Left lung (tissue), 10 donors: ENCODE data around the gene MCF2L2. TPM values are rescaled to one million over a fixed set of nuclear protein-coding genes. Genes with fewer than 3 reads are reported as not detected.

Experiments
- ATAC-seq: fragments of 200-7000 bp; cut with Tn5 transposase; one replicate; pipeline ENCODE4 v1.9.1; 2020; ENCODE audit warnings: moderate library complexity
- DNase-seq, 4 donors: peaks; one replicate each; pipeline ENCODE4 v3.0.0-alpha.2; 2013 to 2020
- H3K27ac ChIP-seq, 2 donors: fragments of 200-600 bp; sonication (generic) in 1 of 2; one replicate each; pipeline versions ENCODE4 v1.5.0 to v1.8.0; 2020 to 2021
- H3K27me3 ChIP-seq, 2 donors: fragments of 200-600 bp; sonication (generic) in 1 of 2; one replicate each; pipeline versions ENCODE4 v1.5.0 to v1.8.0; 2020 to 2021
- H3K36me3 ChIP-seq, 2 donors: fragments of 200-600 bp; sonication (generic) in 1 of 2; one replicate each; pipeline versions ENCODE4 v1.5.0 to v1.8.0; 2020 to 2021
- H3K4me1 ChIP-seq, 2 donors: fragments of 200-600 bp; one replicate each; pipeline ENCODE4 v1.8.0; 2021
- H3K4me3 ChIP-seq, 2 donors: fragments of 200-600 bp; sonication (generic) in 1 of 2; one replicate each; pipeline versions ENCODE4 v1.5.0 to v1.8.0; 2020 to 2021; ENCODE audit warnings: mild to moderate bottlenecking in 1 of 2
- H3K9me3 ChIP-seq, 2 donors: fragments of 200-600 bp; sonication (generic) in 1 of 2; one replicate each; pipeline versions ENCODE4 v1.5.0 to v1.8.0; 2020 to 2021
- intact Hi-C, 2 donors: fragments of 100-400 bp; cut with DNase I; formaldehyde crosslinking; loops; one replicate each; pipeline versions ENCODE4 v1.11.2 to v1.14.2; 2022
- polyA plus RNA-seq, 6 donors: library from polyadenylated mRNA; unstranded; fragments of 120-200 nt; gene quantifications; one replicate each; pipeline ENCODE4 v1.2.1, GENCODE V29; 2013; ENCODE audit not compliant: insufficient read length in 6 of 6
- total RNA-seq, 2 donors: library from RNA; stranded (reverse); fragmentation: NEBNext Ultra II Directional; extraction: Animal tissue kit (Norgen Biotek cat#: 25700); gene quantifications; one replicate each; pipeline ENCODE4 v1.2.1, GENCODE V29; 2021
- TF ChIP-seq, protein P1 (sequence below), 2 donors: fragments of 200-600 bp; sonication (generic) in 1 of 2; IDR thresholded peaks; one replicate each; pipeline versions ENCODE4 v1.5.0 to v1.8.0; 2021; ENCODE audit warnings: antibody characterized with exemption in 2 of 2
- donor health status: DM: no; HTN: yes; CAD: no.
- donor health status: DM: no; HTN: no; CAD: no.

Gene MCF2L2
- total and polyA plus RNA-seq, 8 donors = 0.41 to 3.5 (median 2.2) TPM

DNA sequence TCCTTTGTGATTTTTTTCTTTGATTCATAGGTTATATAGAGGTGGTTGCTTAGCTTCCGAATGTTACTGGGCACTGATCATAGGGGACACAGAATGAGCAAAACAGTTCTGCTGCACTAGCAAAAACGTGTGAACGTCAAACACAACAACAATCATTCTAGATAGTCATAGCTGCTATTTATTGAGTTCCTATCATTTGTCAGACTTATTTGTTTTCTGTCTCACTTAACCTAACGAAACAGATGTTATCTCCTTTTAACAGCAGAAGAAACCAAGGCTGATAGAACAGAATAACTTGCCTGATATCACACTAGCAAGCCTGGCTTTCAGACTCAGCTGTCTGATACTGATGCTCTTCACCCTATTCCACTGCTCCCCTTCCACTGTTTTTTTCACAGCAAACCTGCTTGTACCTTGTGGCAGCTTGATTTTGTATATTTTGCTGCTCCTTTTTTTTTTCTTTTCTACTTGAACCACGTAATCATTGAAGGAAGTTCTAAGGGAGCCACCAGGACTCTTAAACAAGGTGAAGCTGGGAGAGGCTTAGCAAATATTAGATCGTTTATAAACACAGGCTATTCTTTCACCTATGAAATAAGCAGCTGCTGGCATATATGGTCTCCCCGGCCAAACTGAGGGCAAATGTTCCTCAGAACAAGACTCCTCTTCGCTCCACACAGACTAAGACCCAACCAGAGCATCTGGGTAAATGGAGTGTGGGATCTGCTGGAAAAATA is 78.8 kb downstream of the MCF2L2 start:
- Histone ChIP-seq H3K27me3 (no peaks in the 10 kb centered on the region), H3K9me3 (no peaks in the 10 kb centered on the region), H3K4me3 (no peak overlapping the region), H3K27ac (no peak overlapping the region), H3K4me1 (no peaks in the 10 kb centered on the region), H3K36me3 (no peaks in the 10 kb centered on the region)
- DNase-seq (no peak), ATAC-seq (no peak)
- TF ChIP-seq, protein P1, sequence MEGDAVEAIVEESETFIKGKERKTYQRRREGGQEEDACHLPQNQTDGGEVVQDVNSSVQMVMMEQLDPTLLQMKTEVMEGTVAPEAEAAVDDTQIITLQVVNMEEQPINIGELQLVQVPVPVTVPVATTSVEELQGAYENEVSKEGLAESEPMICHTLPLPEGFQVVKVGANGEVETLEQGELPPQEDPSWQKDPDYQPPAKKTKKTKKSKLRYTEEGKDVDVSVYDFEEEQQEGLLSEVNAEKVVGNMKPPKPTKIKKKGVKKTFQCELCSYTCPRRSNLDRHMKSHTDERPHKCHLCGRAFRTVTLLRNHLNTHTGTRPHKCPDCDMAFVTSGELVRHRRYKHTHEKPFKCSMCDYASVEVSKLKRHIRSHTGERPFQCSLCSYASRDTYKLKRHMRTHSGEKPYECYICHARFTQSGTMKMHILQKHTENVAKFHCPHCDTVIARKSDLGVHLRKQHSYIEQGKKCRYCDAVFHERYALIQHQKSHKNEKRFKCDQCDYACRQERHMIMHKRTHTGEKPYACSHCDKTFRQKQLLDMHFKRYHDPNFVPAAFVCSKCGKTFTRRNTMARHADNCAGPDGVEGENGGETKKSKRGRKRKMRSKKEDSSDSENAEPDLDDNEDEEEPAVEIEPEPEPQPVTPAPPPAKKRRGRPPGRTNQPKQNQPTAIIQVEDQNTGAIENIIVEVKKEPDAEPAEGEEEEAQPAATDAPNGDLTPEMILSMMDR (IDR thresholded peaks at IDR 0.05) = no peak
- intact Hi-C loops = no loop called here

DNA sequence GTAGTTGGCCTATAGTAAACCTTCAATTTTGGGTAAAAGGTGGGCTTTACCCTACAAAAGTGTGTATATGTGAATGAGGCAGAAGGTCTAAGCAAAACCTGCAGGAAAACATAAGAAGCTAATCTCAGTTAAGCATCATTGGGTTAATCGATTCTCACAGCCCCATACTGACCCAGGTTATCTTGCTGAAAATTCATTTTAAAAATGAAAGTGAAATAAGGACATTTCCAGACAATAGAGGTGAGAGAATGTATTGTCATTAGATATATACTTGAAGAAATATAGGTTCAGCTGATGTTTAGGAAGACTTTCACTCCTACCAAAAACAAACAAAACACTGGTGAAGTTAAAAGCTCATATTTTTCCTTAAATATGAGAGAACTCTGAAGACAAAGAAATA is 85.6 kb downstream of the MCF2L2 start:
- no peak overlapping the region for H3K4me3 ChIP-seq
- intact Hi-C loops = no loop called here
- H3K4me1 ChIP-seq = no peaks in the 10 kb centered on the region
- no peaks in the 10 kb centered on the region for H3K9me3 ChIP-seq
- TF ChIP-seq, protein P1 (IDR thresholded peaks at IDR 0.05) = no peak
- no peaks in the 10 kb centered on the region for H3K36me3 ChIP-seq
- H3K27ac ChIP-seq = no peak overlapping the region
- H3K27me3 ChIP-seq = no peaks in the 10 kb centered on the region
- no peak for DNase-seq
- ATAC-seq = no peak

DNA sequence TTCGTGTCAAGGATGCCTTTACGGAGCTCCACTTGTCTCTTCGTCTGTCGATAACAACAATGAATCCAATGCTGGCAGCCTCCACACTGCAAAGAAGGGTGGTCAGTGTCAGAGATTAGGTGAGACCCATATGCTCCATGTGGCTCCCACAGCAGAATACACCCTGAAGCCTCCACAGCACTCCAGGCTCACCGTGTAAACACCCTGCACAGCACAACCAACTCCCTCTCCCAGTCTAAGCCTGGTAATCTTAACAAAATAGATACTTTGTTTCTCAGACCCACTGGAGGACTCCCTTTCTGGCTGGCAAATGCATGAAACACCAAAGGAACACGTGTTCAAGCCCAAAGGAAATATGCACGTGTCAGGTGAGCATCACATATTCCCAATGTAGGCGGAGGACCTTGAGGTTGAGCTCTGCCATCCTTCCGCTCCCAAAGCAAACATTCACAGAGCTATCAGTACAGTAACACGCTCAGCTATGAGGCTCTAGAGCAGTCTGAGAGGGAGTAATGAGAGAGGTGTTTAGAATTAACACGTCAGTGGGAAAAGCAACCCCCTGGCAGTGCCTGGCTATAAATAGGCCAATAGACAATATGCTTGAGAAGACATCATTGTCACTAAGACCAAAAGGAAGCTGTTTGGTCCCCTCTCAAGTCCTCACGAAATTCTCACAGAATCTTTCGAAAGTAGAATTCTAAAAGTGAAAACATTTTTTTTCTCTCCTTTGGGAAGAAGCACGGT is 86.7 kb downstream of the MCF2L2 start:
- Histone ChIP-seq H3K36me3 (no peaks in the 10 kb centered on the region), H3K4me3 (no peak overlapping the region), H3K27ac (no peak overlapping the region), H3K4me1 (no peaks in the 10 kb centered on the region), H3K27me3 (no peaks in the 10 kb centered on the region), H3K9me3 (no peaks in the 10 kb centered on the region)
- TF ChIP-seq, protein P1 (IDR thresholded peaks at IDR 0.05) = no peak
- intact Hi-C loops = no loop called here
- no peak for ATAC-seq
- DNase-seq = no peak

DNA sequence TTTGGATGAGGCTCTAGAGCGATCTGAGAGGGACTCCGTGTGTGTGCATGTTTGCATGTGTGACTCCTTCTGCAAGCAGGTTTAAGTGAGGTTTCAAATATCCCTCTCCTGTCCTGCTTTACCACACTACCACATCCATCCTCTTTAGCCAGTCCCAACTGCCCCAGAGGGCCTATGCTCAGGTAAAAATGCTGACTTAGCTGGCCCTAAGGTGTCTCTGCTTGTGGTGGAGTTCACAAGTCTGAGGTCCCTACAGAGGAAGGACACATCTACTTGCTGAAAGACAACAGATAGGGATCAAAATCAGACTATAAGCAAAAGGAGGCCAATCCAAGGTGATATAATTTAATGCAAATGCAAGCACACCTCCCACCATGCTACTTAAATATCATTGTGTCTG is 88.2 kb downstream of the MCF2L2 start:
- intact Hi-C loops = no loop called here
- H3K9me3 ChIP-seq = no peaks in the 10 kb centered on the region
- no peaks in the 10 kb centered on the region for H3K27me3 ChIP-seq
- no peaks in the 10 kb centered on the region for H3K36me3 ChIP-seq
- no peak overlapping the region for H3K27ac ChIP-seq
- TF ChIP-seq, protein P1 (IDR thresholded peaks at IDR 0.05) = no peak
- ATAC-seq (no peak), DNase-seq (no peak)
- H3K4me3 ChIP-seq = no peak overlapping the region
- H3K4me1 ChIP-seq = no peaks in the 10 kb centered on the region

DNA sequence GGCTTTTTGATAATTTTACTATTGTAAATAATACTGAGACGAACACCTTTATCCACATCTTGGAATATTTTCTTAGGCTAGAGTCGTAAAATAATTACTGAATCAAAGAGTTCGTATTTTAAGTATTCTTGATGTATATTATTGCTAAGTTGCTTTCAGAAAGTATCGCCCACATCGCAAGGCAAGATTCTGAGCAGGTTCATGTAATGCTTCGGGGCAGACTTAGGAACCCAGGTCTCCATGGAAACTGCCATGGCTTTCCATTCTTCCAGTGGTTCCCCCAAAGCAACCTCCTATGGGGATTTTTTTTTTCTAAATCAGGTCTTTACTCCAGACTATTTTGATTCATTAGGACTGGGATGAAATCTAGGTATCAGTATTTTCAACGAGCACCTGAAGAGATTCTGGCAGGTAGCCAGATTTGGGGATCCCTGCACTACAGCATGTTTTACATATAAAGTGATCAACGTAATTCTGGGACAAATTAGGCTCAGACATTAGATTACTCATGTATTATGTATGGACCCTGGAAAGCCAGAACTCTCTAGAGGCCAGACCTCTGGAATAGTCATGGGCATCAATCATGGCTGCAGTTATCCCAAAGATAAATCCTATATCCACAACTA is 88.8 kb downstream of the MCF2L2 start:
- ATAC-seq = no peak
- DNase-seq = no peak
- intact Hi-C loops = no loop called here

More for the DNA sequence above, 88.8 kb downstream of the MCF2L2 start:
- TF ChIP-seq, protein P1 (IDR thresholded peaks at IDR 0.05) = no peak
- Histone ChIP-seq H3K4me3 (no peak overlapping the region), H3K36me3 (no peaks in the 10 kb centered on the region), H3K9me3 (no peaks in the 10 kb centered on the region), H3K27ac (no peak overlapping the region), H3K4me1 (no peaks in the 10 kb centered on the region), H3K27me3 (no peaks in the 10 kb centered on the region)
